Psoas muscle (tissue), 8 donors: Measurements from ENCODE around the gene MRPS30. TPM values are rescaled to one million over a fixed set of nuclear protein-coding genes. Genes with fewer than 3 reads are reported as not detected.

Experiments
- ATAC-seq, 4 donors: fragments of 200-7000 bp; cut with Tn5 transposase; one replicate each; pipeline ENCODE4 v1.9.1; 2020; ENCODE audit warnings: moderate library complexity in 3 of 4, mild to moderate bottlenecking in 2 of 4
- DNase-seq, 2 donors: peaks; one replicate each; pipeline ENCODE4 v3.0.0-alpha.2; 2020
- H3K27ac ChIP-seq: fragments of 200-600 bp; one replicate; pipeline ENCODE4 v1.8.0; 2022
- H3K27me3 ChIP-seq, 3 donors: fragments of 200-600 bp in 1 of 3; one replicate each; pipeline versions ENCODE4 v1.6.1 to v1.8.0; 2013 to 2022; ENCODE audit warnings: low read length in 2 of 3, mild to moderate bottlenecking in 2 of 3, moderate library complexity in 1 of 3; ENCODE audit not compliant: insufficient read depth in 3 of 3
- H3K36me3 ChIP-seq, 2 donors: fragments of 200-600 bp in 1 of 2; one replicate each; pipeline versions ENCODE4 v1.6.1 to v1.8.0; 2013 to 2022; ENCODE audit warnings: low read depth in 1 of 2, mild to moderate bottlenecking in 1 of 2, moderate library complexity in 1 of 2; ENCODE audit not compliant: insufficient read depth in 1 of 2
- H3K4me1 ChIP-seq: fragments of 200-600 bp; one replicate; pipeline ENCODE4 v1.8.0; 2022
- H3K4me3 ChIP-seq: fragments of 200-600 bp; one replicate; pipeline ENCODE4 v1.8.0; 2022; ENCODE audit warnings: mild to moderate bottlenecking
- H3K9me3 ChIP-seq: fragments of 200-600 bp; one replicate; pipeline ENCODE4 v1.8.0; 2022
- WGBS, 3 donors: extraction: QIAGEN DNeasy Blood & Tissue Kit; methylation state at CpG; one replicate each; pipeline versions ENCODE4 v1.1.6 to v1.1.7; 2013; 5-methylcytosine and 5-hydroxymethylcytosine counted together
- intact Hi-C, 2 donors: fragments of 100-400 bp; cut with DNase I; formaldehyde crosslinking; loops; one replicate each; pipeline versions ENCODE4 v1.11.0 to v1.14.2; 2022
- long read RNA-seq, 2 donors: library from polyadenylated mRNA; unstranded; transcript quantifications; one replicate each; pipeline ENCODE4 v2.0.0, GENCODE V29; 2021
- polyA plus RNA-seq, 3 donors: library from polyadenylated mRNA; stranded (reverse); fragments of 200-250 nt; gene quantifications; one replicate each; pipeline ENCODE4 v1.2.3, GENCODE V29; 2013
- total RNA-seq, 4 donors: library from RNA; stranded (reverse); fragmentation: NEBNext Ultra II Directional in 2 of 4; extraction: Animal tissue kit (Norgen Biotek cat#: 25700) in 2 of 4; gene quantifications; one replicate each; pipeline versions ENCODE4 v1.2.1 to v1.2.4, GENCODE V29; 2021 to 2023
- TF ChIP-seq, protein P1 (sequence below): fragments of 200-600 bp; IDR thresholded peaks from one replicate; pipeline ENCODE4 v1.8.0; 2022; ENCODE audit warnings: antibody characterized with exemption
- donor health status: healthy with polysubstance abuse.
- donor health status: DM: no; HTN: no; CAD: no; lungs with moderate emphysema.
- donor health status: Bipolar disorder and iron deficiency.
- donor health status: healthy.
- donor health status: DM: yes; HTN: yes; CAD: no.
- donor health status: DM: no; HTN: no; CAD: no.
- donor health status: DM: no; HTN: no; CAD: no.
- donor health status: DM: yes; HTN: yes; CAD: no.

The MRPS30 gene
- total RNA-seq: 100 to 1,000 TPM in 1 of 4 donors, 10 to 100 TPM in 3; 68.8 to 105 (median 73.0) TPM
- 10 to 100 TPM; 41.4 to 80.8 (median 56.0) TPM for polyA plus RNA-seq
- long read RNA-seq, donor 1, transcript MRPS30-202 (5 exons, 1,678 nt): major isoform, 13 of 15 reads
- long read RNA-seq, donor 1, partial matches to known transcripts: 0 of 15 reads
- long read RNA-seq, donor 1, other reads (novel, unspliced or antisense): 2 of 15 reads
- long read RNA-seq, donor 2, transcript MRPS30-202 (5 exons, 1,678 nt): major isoform, 49 of 57 reads
- long read RNA-seq, donor 2, partial matches to known transcripts: 7 of 57 reads
- long read RNA-seq, donor 2, other reads (novel, unspliced or antisense): 1 of 57 reads

DNA sequence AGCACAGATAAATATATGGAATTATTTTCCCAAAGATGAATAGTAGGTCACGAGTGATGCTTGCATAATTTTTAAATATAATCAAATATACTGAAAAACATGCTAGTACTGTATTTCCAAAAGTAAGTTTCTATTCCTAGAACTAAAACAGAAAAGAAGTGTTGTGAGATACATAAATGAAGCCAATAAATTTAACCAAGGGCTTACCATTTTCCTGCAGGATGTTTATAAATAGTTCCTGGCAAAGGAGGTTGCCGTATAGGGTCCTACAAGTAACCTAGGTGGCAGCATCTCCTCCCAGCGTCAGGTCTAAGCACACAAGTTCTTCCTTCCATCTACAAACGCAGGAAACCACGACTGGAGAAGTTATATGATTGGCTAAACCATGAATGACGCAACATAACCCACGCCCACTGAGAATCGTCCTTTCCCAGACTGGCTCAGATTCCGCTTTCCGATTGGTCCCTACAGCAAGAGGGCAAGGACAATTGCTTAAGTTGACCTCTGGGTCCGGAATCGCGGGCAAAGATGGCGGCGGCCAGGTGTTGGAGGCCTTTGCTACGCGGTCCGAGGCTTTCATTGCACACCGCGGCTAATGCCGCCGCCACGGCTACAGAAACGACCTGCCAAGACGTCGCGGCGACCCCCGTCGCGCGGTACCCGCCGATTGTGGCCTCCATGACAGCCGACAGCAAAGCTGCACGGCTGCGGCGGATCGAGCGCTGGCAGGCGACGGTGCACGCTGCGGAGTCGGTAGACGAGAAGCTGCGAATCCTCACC, at the start of gene MRPS30:
Gene MRPS30, plus strand, starts transcription at position 513 of the 780 bp plus-strand sequence. Its CDS starts 16 bp downstream, at position 529.
- intact Hi-C loops: no loop called here
- peaks cover 19% of the 10 kb centered on the region for H3K4me1 ChIP-seq
- WGBS, 3 donors: 0 to 1% (median 1%) methylated on average over 47 of the region's 47 CpGs
- peaks cover 0 to 29% of the 10 kb centered on the region in 2 donors for H3K36me3 ChIP-seq
- H3K27me3 ChIP-seq: no peaks in the 10 kb centered on the region
- H3K4me3 ChIP-seq: peak within 1 kb of the TSS; percentile 84
- ATAC-seq (peak; percentile 98 to 99 (median 98)), DNase-seq (peak; percentile 86 to 90)
- H3K27ac ChIP-seq: peak within 1 kb of the TSS; percentile 94
- TF ChIP-seq, protein P1, sequence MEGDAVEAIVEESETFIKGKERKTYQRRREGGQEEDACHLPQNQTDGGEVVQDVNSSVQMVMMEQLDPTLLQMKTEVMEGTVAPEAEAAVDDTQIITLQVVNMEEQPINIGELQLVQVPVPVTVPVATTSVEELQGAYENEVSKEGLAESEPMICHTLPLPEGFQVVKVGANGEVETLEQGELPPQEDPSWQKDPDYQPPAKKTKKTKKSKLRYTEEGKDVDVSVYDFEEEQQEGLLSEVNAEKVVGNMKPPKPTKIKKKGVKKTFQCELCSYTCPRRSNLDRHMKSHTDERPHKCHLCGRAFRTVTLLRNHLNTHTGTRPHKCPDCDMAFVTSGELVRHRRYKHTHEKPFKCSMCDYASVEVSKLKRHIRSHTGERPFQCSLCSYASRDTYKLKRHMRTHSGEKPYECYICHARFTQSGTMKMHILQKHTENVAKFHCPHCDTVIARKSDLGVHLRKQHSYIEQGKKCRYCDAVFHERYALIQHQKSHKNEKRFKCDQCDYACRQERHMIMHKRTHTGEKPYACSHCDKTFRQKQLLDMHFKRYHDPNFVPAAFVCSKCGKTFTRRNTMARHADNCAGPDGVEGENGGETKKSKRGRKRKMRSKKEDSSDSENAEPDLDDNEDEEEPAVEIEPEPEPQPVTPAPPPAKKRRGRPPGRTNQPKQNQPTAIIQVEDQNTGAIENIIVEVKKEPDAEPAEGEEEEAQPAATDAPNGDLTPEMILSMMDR: peak; percentile 9
- H3K9me3 ChIP-seq: no peaks in the 10 kb centered on the region

DNA sequence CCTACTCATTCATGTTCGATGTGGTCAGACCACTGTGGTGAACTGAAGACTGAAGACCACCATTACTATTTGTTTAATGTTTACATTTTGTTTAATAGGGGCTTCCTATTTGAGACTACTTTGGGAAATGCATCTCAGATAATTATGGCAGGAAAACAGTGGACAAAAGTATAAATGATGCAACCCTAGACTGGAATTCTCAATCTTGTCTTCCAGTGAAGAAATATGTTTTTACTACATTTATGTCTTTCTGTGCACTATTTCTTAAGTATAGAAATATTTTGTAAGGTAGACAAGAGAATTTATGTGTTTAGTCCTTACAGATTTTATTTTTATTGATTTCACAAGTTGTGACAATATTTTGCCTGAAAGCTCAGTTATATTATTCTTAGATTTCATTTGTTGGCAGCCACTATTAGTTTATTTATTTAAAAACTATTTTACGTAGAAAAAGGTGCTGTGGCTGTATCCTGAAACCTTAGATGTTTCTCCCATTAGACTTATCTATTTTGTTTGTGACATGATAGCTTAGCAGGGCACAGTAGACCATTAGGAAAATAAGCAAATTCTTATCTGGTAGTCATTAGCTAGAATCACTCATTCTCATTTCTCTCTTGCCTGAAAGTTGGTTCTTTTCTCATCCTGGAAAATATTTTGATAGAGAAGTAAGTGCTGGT, 39.4 kb upstream of the MRPS30 start:
- TF ChIP-seq, protein P1: no peak
- Histone ChIP-seq H3K4me1 (no peaks in the 10 kb centered on the region), H3K27ac (no peak overlapping the region), H3K36me3 (no peaks in the 10 kb centered on the region), H3K9me3 (no peaks in the 10 kb centered on the region), H3K27me3 (no peaks in the 10 kb centered on the region), H3K4me3 (no peak overlapping the region)
- DNase-seq (no peak), ATAC-seq (no peak)
- intact Hi-C loops: no loop called here
- WGBS, 3 donors: 70 to 84% (median 81%) methylated on average over 2 of the region's 2 CpGs

DNA sequence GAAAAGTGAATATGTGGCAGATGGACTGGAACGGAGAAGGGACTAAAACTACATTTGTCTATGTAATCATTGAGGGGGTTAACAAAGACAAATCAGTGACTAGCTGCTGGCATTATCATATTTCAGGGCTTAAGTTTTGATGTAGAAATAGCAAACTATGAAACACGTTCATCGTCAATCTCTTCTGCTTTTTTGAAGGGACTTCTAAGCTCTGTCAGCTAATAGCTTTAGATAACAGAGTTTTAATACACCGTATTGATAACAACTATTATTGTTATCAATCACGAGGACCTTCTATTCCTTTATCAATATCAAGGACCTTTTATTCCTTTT, 38.9 kb upstream of the MRPS30 start:
- intact Hi-C loops: loop anchor here (5.0 to 10.0 kb wide), 3 partner anchors 1035 to 1135 kb away; no protein-coding TSS in a partner anchor
- ATAC-seq: no peak

More for the DNA sequence above, 38.9 kb upstream of the MRPS30 start:
- WGBS, 3 donors: 58 to 68% (median 66%) methylated on average over 5 of the region's 5 CpGs
- no peak overlapping the region for H3K27ac ChIP-seq
- H3K4me1 ChIP-seq: no peaks in the 10 kb centered on the region
- H3K9me3 ChIP-seq: no peaks in the 10 kb centered on the region
- H3K27me3 ChIP-seq: no peaks in the 10 kb centered on the region
- TF ChIP-seq, protein P1: no peak
- no peaks in the 10 kb centered on the region for H3K36me3 ChIP-seq
- DNase-seq: no peak
- no peak overlapping the region for H3K4me3 ChIP-seq
